Liver (tissue), 3 donors: ENCODE measurements around the gene DCP2.

ENCODE experiments used
- ATF3 ChIP-seq: IDR thresholded peaks from 2 replicates; pipeline ENCODE4 v1.6.1; 2016; ENCODE audit warnings: antibody characterized with exemption
- CTCF ChIP-seq: fragments of 150-350 bp; IDR thresholded peaks from 2 replicates; pipeline ENCODE4 v1.5.1; 2017; ENCODE audit warnings: improper control_type of control experiment, low read depth, low read length; ENCODE audit not compliant: missing input control
- RAD21 ChIP-seq, 2 donors: IDR thresholded peaks; 2 replicates each; pipeline ENCODE4 v1.6.1; 2016; ENCODE audit warnings: antibody characterized with exemption in 2 of 2, mild to moderate bottlenecking in 2 of 2
- RXRA ChIP-seq, 2 donors: IDR thresholded peaks; 2 replicates each; pipeline ENCODE4 v1.6.1; 2017 to 2018; ENCODE audit warnings: antibody characterized with exemption in 2 of 2, mild to moderate bottlenecking in 1 of 2
- TAF1 ChIP-seq: conservative IDR thresholded peaks from 2 replicates; pipeline ENCODE4 v1.6.1; 2016; ENCODE audit warnings: antibody characterized with exemption, mild to moderate bottlenecking
- YY1 ChIP-seq: IDR thresholded peaks from 2 replicates; pipeline ENCODE4 v1.6.1; 2016; ENCODE audit warnings: antibody characterized with exemption, mild to moderate bottlenecking
- donor health status: healthy.
- donor health status: healthy.

- TF ChIP-seq CTCF (no peak), TAF1 (no peak), RXRA (IDR thresholded peaks at IDR 0.05) (no peak), ATF3 (no peak), RAD21 (IDR thresholded peaks at IDR 0.05) (no peak), YY1 (no peak)
These were observed 27.2 kb downstream of the DCP2 start for GRCh38 chr5:113003763-113004162.
